ENCODE data around the gene GFAP.
A peak's percentile ranks its signal among the peaks of the same experiment; 100 is the strongest.

GFAP gene

GRCh38 chr17:44916781-44917241 lies 1.5 kb upstream of the GFAP start:
- DNase-seq (ENCODE audit: low spot score), result no peak
- in situ Hi-C loops (cut with MboI; ENCODE audit: low sequenced_read_pairs, unreplicated experiment), result loop anchor here (10.0 kb wide), 1 partner anchor 188 kb away; no protein-coding TSS in a partner anchor
- TF ChIP-seq, protein P1, sequence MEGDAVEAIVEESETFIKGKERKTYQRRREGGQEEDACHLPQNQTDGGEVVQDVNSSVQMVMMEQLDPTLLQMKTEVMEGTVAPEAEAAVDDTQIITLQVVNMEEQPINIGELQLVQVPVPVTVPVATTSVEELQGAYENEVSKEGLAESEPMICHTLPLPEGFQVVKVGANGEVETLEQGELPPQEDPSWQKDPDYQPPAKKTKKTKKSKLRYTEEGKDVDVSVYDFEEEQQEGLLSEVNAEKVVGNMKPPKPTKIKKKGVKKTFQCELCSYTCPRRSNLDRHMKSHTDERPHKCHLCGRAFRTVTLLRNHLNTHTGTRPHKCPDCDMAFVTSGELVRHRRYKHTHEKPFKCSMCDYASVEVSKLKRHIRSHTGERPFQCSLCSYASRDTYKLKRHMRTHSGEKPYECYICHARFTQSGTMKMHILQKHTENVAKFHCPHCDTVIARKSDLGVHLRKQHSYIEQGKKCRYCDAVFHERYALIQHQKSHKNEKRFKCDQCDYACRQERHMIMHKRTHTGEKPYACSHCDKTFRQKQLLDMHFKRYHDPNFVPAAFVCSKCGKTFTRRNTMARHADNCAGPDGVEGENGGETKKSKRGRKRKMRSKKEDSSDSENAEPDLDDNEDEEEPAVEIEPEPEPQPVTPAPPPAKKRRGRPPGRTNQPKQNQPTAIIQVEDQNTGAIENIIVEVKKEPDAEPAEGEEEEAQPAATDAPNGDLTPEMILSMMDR (IDR thresholded peaks at IDR 0.05; ENCODE audit: borderline replicate concordance, control extremely low read depth, extremely low read depth, insufficient read depth, missing control alignments), result no peak

- DNase-seq (ENCODE audit: low spot score), result no peak
- TF ChIP-seq, protein P1 (IDR thresholded peaks at IDR 0.05; ENCODE audit: borderline replicate concordance, control extremely low read depth, extremely low read depth, insufficient read depth, missing control alignments), result no peak
- in situ Hi-C loops (cut with MboI; ENCODE audit: low sequenced_read_pairs, unreplicated experiment), result loop anchor here (10.0 kb wide), 1 partner anchor 189 kb away; no protein-coding TSS in a partner anchor
Measured at GRCh38 chr17:44915862-44916780, 821 bp upstream of the GFAP start.

DNA sequence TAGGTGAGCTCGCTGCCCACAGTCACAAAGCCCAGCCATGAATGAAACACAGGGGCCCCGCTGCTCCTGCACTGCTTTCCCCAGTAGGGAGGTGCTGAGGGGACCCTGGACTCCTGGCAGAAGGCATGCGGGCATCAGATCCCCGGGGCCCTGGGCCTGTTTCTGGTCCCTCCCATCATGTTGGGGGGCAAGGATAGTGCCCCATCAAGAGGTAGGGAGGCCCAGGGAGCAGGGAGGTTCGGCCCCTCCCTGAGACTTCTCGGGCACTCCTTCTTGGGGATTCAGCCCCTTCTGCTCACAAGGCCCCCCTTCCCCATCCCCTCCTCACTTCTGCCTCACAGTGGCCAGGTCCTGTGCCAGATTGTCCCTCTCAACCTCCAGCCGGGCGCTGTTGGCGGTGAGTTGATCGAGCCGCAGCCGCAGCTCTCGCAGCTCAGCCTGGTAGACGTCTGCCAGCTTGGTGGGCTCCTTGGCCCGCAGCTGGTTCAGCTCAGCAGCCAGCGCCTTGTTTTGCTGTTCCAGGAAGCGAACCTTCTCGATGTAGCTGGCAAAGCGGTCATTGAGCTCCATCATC lies 515 bp downstream of the GFAP start:
- in situ Hi-C loops (cut with MboI; ENCODE audit: low sequenced_read_pairs, unreplicated experiment), result loop anchor here (10.0 kb wide), 1 partner anchor 190 kb away; no protein-coding TSS in a partner anchor
- DNase-seq (ENCODE audit: low spot score), result no peak
- TF ChIP-seq, protein P1 (IDR thresholded peaks at IDR 0.05; ENCODE audit: borderline replicate concordance, control extremely low read depth, extremely low read depth, insufficient read depth, missing control alignments), result no peak

- in situ Hi-C loops (cut with MboI; ENCODE audit: low sequenced_read_pairs, unreplicated experiment), result loop anchor here (10.0 kb wide), 1 partner anchor 191 kb away; no protein-coding TSS in a partner anchor
- TF ChIP-seq, protein P1 (IDR thresholded peaks at IDR 0.05; ENCODE audit: borderline replicate concordance, control extremely low read depth, extremely low read depth, insufficient read depth, missing control alignments), result no peak
- DNase-seq (ENCODE audit: low spot score), result peak; percentile 37
Measured at GRCh38 chr17:44914148-44914547, 1.2 kb downstream of the GFAP start.

DNA sequence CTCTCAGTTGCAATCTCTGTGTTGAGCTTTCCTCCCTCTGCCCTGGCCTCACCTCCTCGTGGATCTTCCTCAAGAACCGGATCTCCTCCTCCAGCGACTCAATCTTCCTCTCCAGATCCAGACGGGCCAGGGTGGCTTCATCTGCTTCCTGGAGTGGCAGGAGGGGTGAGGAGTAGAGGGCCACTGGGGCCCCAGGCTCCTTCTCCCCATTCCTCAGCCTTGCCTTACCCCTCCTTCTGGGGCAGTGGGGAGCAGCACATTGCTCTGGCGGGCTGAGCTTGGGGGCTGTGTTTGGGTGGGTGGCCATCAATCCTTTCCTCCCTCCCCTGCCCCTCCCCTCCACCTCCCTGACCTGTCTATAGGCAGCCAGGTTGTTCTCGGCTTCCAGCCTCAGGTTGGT lies 1.6 kb downstream of the GFAP start:
- TF ChIP-seq, protein P1 (IDR thresholded peaks at IDR 0.05; ENCODE audit: borderline replicate concordance, control extremely low read depth, extremely low read depth, insufficient read depth, missing control alignments), result no peak
- DNase-seq (ENCODE audit: low spot score), result peak; percentile 31
- in situ Hi-C loops (cut with MboI; ENCODE audit: low sequenced_read_pairs, unreplicated experiment), result loop anchor here (10.0 kb wide), 1 partner anchor 191 kb away; no protein-coding TSS in a partner anchor

GRCh38 chr17:44912763-44913544 lies 2.3 kb downstream of the GFAP start:
- no peak for DNase-seq (ENCODE audit: low spot score)
- in situ Hi-C loops (cut with MboI; ENCODE audit: low sequenced_read_pairs, unreplicated experiment), result loop anchor here (10.0 kb wide), 1 partner anchor 192 kb away; no protein-coding TSS in a partner anchor

More at GRCh38 chr17:44912763-44913544, 2.3 kb downstream of the GFAP start:
- TF ChIP-seq, protein P1 (IDR thresholded peaks at IDR 0.05; ENCODE audit: borderline replicate concordance, control extremely low read depth, extremely low read depth, insufficient read depth, missing control alignments), result no peak

Measured in GM13976 (cell line).